HepG2 (cell line): ENCODE results near the gene YIPF4. TPM values are rescaled to one million over a fixed set of nuclear protein-coding genes. Genes with fewer than 3 reads are reported as not detected.

Experiments
- CEBPB ChIP-seq: IDR thresholded peaks from 2 replicates; pipeline ENCODE4 v1.6.1; 2011; ENCODE audit warnings: low read depth, low read length, improper control_type of control experiment, borderline replicate concordance
- HIC2 ChIP-seq: sonication (generic); formaldehyde crosslinking; IDR thresholded peaks from 2 replicates; pipeline ENCODE4 v1.9.0; 2022; ENCODE audit warnings: low read depth, missing genetic modification reagents
- JUN ChIP-seq: sonication (generic); formaldehyde crosslinking; IDR thresholded peaks from 2 replicates; pipeline ENCODE4 v1.4.0; 2020; ENCODE audit warnings: mild to moderate bottlenecking, missing genetic modification reagents
- KDM3A ChIP-seq: IDR thresholded peaks from 2 replicates; pipeline ENCODE4 v1.6.1; 2018; ENCODE audit warnings: low read depth, missing compliant biosample characterization
- NR2C2 ChIP-seq: sonication (generic); formaldehyde crosslinking; IDR thresholded peaks from 2 replicates; pipeline ENCODE4 v1.4.0; 2020; ENCODE audit warnings: missing genetic modification reagents, mild to moderate bottlenecking, moderate library complexity, borderline replicate concordance
- ONECUT2 ChIP-seq: sonication (generic); formaldehyde crosslinking; IDR thresholded peaks from 2 replicates; pipeline ENCODE4 v1.4.0; 2020; ENCODE audit warnings: missing genetic modification reagents
- POLR2A ChIP-seq, 2 experiments: IDR thresholded peaks; 2 replicates each; pipeline ENCODE4 v1.6.1; 2011; ENCODE audit warnings: low read depth in 2 of 2, low read length in 2 of 2, mild to moderate bottlenecking in 1 of 2, moderate library complexity in 1 of 2; ENCODE audit not compliant: insufficient read depth in 1 of 2
- RBM22 ChIP-seq: fragments of 200-400 bp; formaldehyde crosslinking; optimal IDR thresholded peaks from 2 replicates; pipeline ENCODE3; 2017; ENCODE audit warnings: mild to moderate bottlenecking, low read length, moderate library complexity
- REXO4 ChIP-seq: sonication (generic); formaldehyde crosslinking; IDR thresholded peaks from 2 replicates; pipeline ENCODE4 v1.8.0; 2022; ENCODE audit warnings: missing genetic modification reagents, mild to moderate bottlenecking, borderline replicate concordance
- RFX5 ChIP-seq: IDR thresholded peaks from 2 replicates; pipeline ENCODE4 v1.6.1; 2011; ENCODE audit warnings: low read depth, low read length, improper control_type of control experiment
- TFDP2 ChIP-seq: sonication (generic); formaldehyde crosslinking; IDR thresholded peaks from 2 replicates; pipeline ENCODE4 v1.4.0; 2020; ENCODE audit warnings: missing genetic modification reagents
- ZFP90 ChIP-seq: sonication (generic); formaldehyde crosslinking; IDR thresholded peaks from 2 replicates; pipeline ENCODE4 v1.8.0; 2022; ENCODE audit warnings: missing genetic modification reagents, mild to moderate bottlenecking, inconsistent platforms, borderline replicate concordance
- ZNF124 ChIP-seq: sonication (generic); formaldehyde crosslinking; IDR thresholded peaks from 2 replicates; pipeline ENCODE4 v1.4.0; 2020; ENCODE audit warnings: missing genetic modification reagents
- ZNF280D ChIP-seq: sonication (generic); formaldehyde crosslinking; IDR thresholded peaks from 2 replicates; pipeline ENCODE4 v1.5.1; 2020; ENCODE audit warnings: mild to moderate bottlenecking, missing genetic modification reagents
- ZNF296 ChIP-seq: sonication (generic); formaldehyde crosslinking; conservative IDR thresholded peaks from 2 replicates; pipeline ENCODE4 v1.5.0; 2020; ENCODE audit warnings: mild to moderate bottlenecking, missing genetic modification reagents
- ZNF768 ChIP-seq: sonication (generic); formaldehyde crosslinking; IDR thresholded peaks from 2 replicates; pipeline ENCODE4 v1.4.0; 2020; ENCODE audit warnings: missing genetic modification reagents
- ZNF800 ChIP-seq: sonication (generic); formaldehyde crosslinking; IDR thresholded peaks from 2 replicates; pipeline ENCODE4 v1.4.0; 2020; ENCODE audit warnings: missing genetic modification reagents
- polyA plus RNA-seq, 8 experiments: library from polyadenylated mRNA; depleted of rRNA in 3 of 8; stranded (reverse) in 7 of 8; unstranded in 1 of 8; fragments of >200 nt; fragmentation: Illumina TruSeq in 4 of 8; extraction: Trizol in 4 of 8; gene quantifications; 2 replicates each; pipeline versions ENCODE4 v1.2.1 to v1.2.3, GENCODE V29; 2011 to 2016; ENCODE audit warnings: low read depth in 4 of 8, missing spikeins in 1 of 8, mixed read lengths in 1 of 8; ENCODE audit not compliant: insufficient read depth in 1 of 8
- total RNA-seq, 5 experiments: library from RNA; depleted of rRNA; stranded (reverse); fragments of >200 nt; fragmentation: Illumina TruSeq; extraction: Trizol; gene quantifications; 2 replicates each; pipeline ENCODE4 v1.2.3, GENCODE V29; 2016; ENCODE audit warnings: low read depth in 1 of 5

YIPF4 gene
- total and polyA plus RNA-seq, 2 of the 13 experiments (the other 11 are each of a cell fraction or from before 2014, with no cell fraction given), result 19.0 to 43.9 TPM

GRCh38 chr2:32356681-32357317 lies 79.1 kb downstream of the YIPF4 start, which contains the start of gene BIRC6 (continued):
- TF ChIP-seq HIC2 (peak; percentile 38; the same call in 1 of the 2 replicates), REXO4 (no peak), POLR2A (IDR thresholded peaks at IDR 0.05; ENCODE audit: insufficient read depth in 1 of 2, low read depth in 2 of 2, low read length in 2 of 2) (peak; percentile 97 to 98), RFX5 (peak; percentile 48), ZNF280D (CRISPR knock-in tag) (peak; percentile 85), KDM3A (CRISPR knock-in tag) (peak; percentile 92), ZNF800 (CRISPR knock-in tag) (peak; percentile 88; the same call in 1 of the 2 replicates), RBM22 (peak; percentile 71), CEBPB (no peak), ZNF768 (CRISPR knock-in tag) (peak; percentile 72), ZNF296 (CRISPR knock-in tag) (no peak), ONECUT2 (no peak; the same call in 1 of the 2 replicates), ZNF124 (CRISPR knock-in tag) (no peak; the same call in 1 of the 2 replicates), NR2C2 (CRISPR knock-in tag) (peak; percentile 99), ZFP90 (CRISPR knock-in tag) (peak; percentile 87), JUN (no peak), TFDP2 (CRISPR knock-in tag) (peak; percentile 90)
